Endodermal cell (in vitro differentiated cells): Measurements from ENCODE around the gene POTEF. TPM values are rescaled to one million over a fixed set of nuclear protein-coding genes. Genes with fewer than 3 reads are reported as not detected.
"Not testable (repeated sequence)": the region's sequence is repeated elsewhere in the genome, so short reads cannot be mapped to it uniquely, and the experiment has no call there.

Experiments
- DNase-seq: peaks from one replicate; pipeline ENCODE4 v3.0.0-alpha.2; 2017
- H3K27ac ChIP-seq: 2 replicates; pipeline ENCODE4 v1.5.1; 2013; ENCODE audit warnings: mild to moderate bottlenecking, low read depth, low read length, moderate library complexity
- H3K27me3 ChIP-seq: 2 replicates; pipeline ENCODE4 v1.6.1; 2013; ENCODE audit warnings: mild to moderate bottlenecking, low read length, moderate library complexity; ENCODE audit not compliant: insufficient read depth, control insufficient read depth, poor library complexity, severe bottlenecking
- H3K36me3 ChIP-seq: 2 replicates; pipeline ENCODE4 v1.7.0; 2013; ENCODE audit warnings: mild to moderate bottlenecking, low read length, moderate library complexity; ENCODE audit not compliant: control insufficient read depth, insufficient read depth
- H3K4me1 ChIP-seq: one replicate; pipeline ENCODE4 v1.7.0; 2013; ENCODE audit warnings: low read length; ENCODE audit not compliant: control insufficient read depth, insufficient read depth
- H3K4me3 ChIP-seq: 2 replicates; pipeline ENCODE4 v1.5.1; 2013; ENCODE audit warnings: mild to moderate bottlenecking, low read length, moderate library complexity
- H3K9ac ChIP-seq: 2 replicates; pipeline ENCODE4 v1.6.1; 2013; ENCODE audit warnings: mild to moderate bottlenecking, low read length, moderate library complexity; ENCODE audit not compliant: poor library complexity, severe bottlenecking; ENCODE audit errors: extremely low read depth
- H3K9me3 ChIP-seq: 2 replicates; pipeline ENCODE4 v1.6.1; 2013; ENCODE audit warnings: mild to moderate bottlenecking, low read length, moderate library complexity; ENCODE audit not compliant: control insufficient read depth
- H3K27ac Mint-ChIP-seq: 2 replicates; pipeline ENCODE4 v1.8.0; 2020; ENCODE audit warnings: mixed read lengths
- H3K27me3 Mint-ChIP-seq: 2 replicates; pipeline ENCODE4 v1.8.0; 2021; ENCODE audit warnings: mild to moderate bottlenecking, mixed read lengths; ENCODE audit not compliant: insufficient read depth
- H3K36me3 Mint-ChIP-seq: 2 replicates; pipeline ENCODE4 v1.8.0; 2020; ENCODE audit warnings: low read depth, mixed read lengths
- H3K4me1 Mint-ChIP-seq: 2 replicates; pipeline ENCODE4 v1.8.0; 2020; ENCODE audit warnings: mixed read lengths
- H3K4me3 Mint-ChIP-seq: 2 replicates; pipeline ENCODE4 v1.8.0; 2020; ENCODE audit warnings: mild to moderate bottlenecking, moderate library complexity, mixed read lengths
- H3K9me3 Mint-ChIP-seq: 2 replicates; pipeline ENCODE4 v1.8.0; 2020; ENCODE audit warnings: mild to moderate bottlenecking, mixed read lengths
- WGBS, 2 experiments: methylation state at CpG; one replicate each; pipeline versions ENCODE4 v1.1.5 to v1.1.7; 2013; ENCODE audit warnings: missing lambda C conversion rate in 2 of 2, mixed read lengths in 1 of 2; ENCODE audit not compliant: insufficient coverage in 1 of 2, insufficient read length in 1 of 2; 5-methylcytosine and 5-hydroxymethylcytosine counted together
- total RNA-seq, 2 donors: library from RNA; stranded (reverse); fragmentation: NEBNext Ultra II Directional in 1 of 2; extraction: Animal tissue kit (Norgen Biotek cat#: 25700) in 1 of 2; gene quantifications; 2 replicates in 1 of 2; 3 replicates in 1 of 2; pipeline ENCODE4 v1.2.1, GENCODE V29; 2021
- TF ChIP-seq, protein P1 (sequence below): fragments of 200-600 bp; sonication (generic); conservative IDR thresholded peaks from 2 replicates; pipeline ENCODE4 v1.5.0; 2021; ENCODE audit warnings: antibody characterized with exemption, mild to moderate bottlenecking

Gene POTEF
- total RNA-seq, 2 donors from 2014 or later = 0.18 to 12.7 TPM

DNA sequence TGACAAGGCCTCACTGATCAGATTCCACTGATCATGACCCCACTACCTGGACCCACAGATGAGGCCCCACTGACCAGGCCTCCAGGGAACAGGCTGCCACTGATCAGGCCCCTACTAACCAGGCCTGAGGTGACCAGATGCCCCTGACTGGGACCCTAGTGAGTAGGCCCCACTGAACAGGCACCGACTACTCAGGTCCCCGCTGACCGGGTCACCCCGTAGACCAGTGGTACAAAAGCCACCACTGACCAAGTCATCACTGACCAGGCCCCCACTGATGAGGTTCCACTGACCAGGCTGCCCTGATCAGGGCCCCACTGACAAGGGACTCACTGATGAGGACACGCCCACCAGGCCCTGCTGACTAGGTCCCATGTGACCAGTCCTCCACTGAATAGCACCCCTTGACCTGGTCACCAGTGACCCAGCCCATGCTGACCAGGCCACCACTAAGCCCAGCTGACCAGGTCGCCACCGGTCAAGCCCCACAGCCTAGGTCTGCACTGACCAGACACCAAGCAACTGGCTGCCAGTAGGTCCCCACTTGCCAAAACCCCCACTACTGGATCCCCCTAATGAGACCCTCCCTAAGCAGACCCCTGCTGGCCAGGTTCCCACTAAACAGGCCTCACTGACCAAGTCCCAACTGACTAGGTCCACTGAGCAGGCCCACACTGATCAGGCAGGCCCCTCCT lies 75.7 kb downstream of the POTEF start:
- H3K4me1 Mint-ChIP-seq, H3K9ac ChIP-seq, H3K27me3 Mint-ChIP-seq, H3K36me3 ChIP-seq, H3K36me3 Mint-ChIP-seq, H3K4me3 Mint-ChIP-seq, H3K27me3 ChIP-seq, DNase-seq, H3K27ac ChIP-seq, H3K9me3 Mint-ChIP-seq, H3K27ac Mint-ChIP-seq, H3K9me3 ChIP-seq, H3K4me1 ChIP-seq, H3K4me3 ChIP-seq: not testable (repeated sequence)
- WGBS, 2 experiments = 82% methylated on average over 3 of the region's 7 CpGs; no CpG with 5 or more reads in 1 of the 2 experiments

DNA sequence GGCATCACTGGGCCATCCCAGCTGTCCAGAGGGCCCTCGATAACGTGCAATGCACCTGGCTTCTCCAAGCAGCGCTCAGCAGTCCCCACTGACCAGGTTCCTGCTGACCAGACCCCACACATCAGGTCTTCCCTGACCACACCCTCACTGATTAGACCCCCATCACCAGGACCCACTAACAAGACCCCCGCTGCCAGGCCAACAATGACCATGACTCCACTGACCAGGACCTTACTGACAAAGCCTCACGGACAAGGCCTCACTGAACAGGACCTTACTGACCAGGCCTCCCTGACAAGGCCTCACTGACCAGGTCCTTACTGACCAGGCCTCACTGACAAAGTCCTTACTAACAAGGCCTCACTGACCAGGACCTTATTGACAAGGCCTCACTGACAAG lies 76.6 kb downstream of the POTEF start:
- not testable (repeated sequence) for H3K4me1 ChIP-seq, H3K27ac ChIP-seq, H3K27me3 ChIP-seq, H3K9me3 ChIP-seq, H3K9ac ChIP-seq, H3K4me3 Mint-ChIP-seq, H3K27me3 Mint-ChIP-seq, H3K36me3 ChIP-seq, H3K4me1 Mint-ChIP-seq, H3K36me3 Mint-ChIP-seq, H3K27ac Mint-ChIP-seq, H3K4me3 ChIP-seq, DNase-seq, H3K9me3 Mint-ChIP-seq
- 94% methylated on average over 3 of the region's 5 CpGs; no CpG with 5 or more reads in 1 of the 2 experiments for WGBS, 2 experiments

DNA sequence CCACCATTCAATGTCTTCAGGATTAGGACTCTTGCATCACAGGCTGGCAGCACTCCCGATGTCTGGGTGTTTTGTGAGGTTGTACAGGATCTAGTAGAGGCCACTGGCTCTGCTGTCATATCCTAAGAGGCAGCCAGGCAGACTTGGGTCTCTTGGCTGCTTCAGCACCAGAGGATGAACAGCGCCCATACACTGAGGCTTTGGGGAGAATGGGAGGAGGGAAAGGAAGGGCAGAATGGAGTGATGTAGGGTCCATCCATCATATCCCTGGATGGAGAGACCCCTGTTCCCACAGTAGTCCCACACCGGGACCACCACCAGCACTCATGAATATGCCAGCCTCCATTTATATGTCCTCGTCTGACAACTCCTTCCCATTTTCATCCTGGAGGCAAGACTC lies 80.6 kb downstream of the POTEF start:
- not testable (repeated sequence) for H3K36me3 Mint-ChIP-seq, H3K27me3 Mint-ChIP-seq, H3K27ac ChIP-seq, DNase-seq, H3K4me3 Mint-ChIP-seq, H3K9me3 ChIP-seq, H3K9me3 Mint-ChIP-seq, H3K9ac ChIP-seq, H3K4me3 ChIP-seq, H3K4me1 Mint-ChIP-seq, H3K4me1 ChIP-seq, H3K36me3 ChIP-seq, H3K27ac Mint-ChIP-seq, H3K27me3 ChIP-seq
- 78% methylated on average over 1 of the region's 4 CpGs; no CpG with 5 or more reads in 1 of the 2 experiments for WGBS, 2 experiments

DNA sequence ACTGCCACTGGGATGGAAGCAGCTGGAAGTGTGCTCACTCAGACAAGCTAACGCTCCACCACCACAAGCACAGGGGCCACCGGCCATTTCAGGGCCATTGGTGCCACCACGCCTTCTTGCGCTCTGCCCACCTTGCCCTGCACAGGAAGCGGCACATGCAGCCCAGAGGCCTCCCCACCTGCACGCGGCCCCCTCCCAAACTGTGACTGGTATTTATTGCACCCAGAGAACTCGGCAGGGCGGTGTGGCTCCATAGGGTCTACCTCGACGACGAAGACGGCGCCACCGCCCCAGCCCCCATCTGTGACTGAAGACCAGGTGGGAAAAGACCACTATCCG lies 90.8 kb downstream of the POTEF start:
- not testable (repeated sequence) for H3K27me3 Mint-ChIP-seq, H3K36me3 ChIP-seq, H3K4me3 ChIP-seq

DNA sequence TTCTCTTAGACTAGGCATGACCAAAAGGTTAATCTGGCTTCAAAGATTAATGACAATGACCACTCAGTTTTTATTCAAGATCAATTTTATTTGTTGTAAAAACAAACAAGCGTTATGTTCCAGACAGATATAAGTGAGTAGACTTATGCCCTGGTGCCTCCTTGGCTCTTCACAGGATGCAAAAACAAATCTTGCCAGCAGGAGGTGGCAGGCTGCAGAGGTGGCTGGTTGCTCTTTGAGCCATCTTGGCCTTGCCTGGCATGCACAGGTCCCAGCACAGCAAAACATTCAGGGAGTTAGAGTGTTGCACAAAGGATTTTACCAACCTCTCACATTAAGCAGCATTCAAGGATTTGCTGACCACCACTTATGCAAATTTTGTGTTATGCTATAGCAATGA lies 103.1 kb downstream of the POTEF start:
- peak; percentile 77 for DNase-seq
- not testable (repeated sequence) for H3K36me3 Mint-ChIP-seq, H3K9me3 Mint-ChIP-seq, H3K9me3 ChIP-seq, H3K4me1 Mint-ChIP-seq, H3K27me3 ChIP-seq, H3K27ac Mint-ChIP-seq, H3K27ac ChIP-seq, H3K4me1 ChIP-seq, H3K4me3 ChIP-seq, H3K9ac ChIP-seq, H3K27me3 Mint-ChIP-seq, H3K36me3 ChIP-seq, H3K4me3 Mint-ChIP-seq
- 80 to 97% methylated on average over 1 of the region's 1 CpG for WGBS, 2 experiments
- TF ChIP-seq, protein P1, sequence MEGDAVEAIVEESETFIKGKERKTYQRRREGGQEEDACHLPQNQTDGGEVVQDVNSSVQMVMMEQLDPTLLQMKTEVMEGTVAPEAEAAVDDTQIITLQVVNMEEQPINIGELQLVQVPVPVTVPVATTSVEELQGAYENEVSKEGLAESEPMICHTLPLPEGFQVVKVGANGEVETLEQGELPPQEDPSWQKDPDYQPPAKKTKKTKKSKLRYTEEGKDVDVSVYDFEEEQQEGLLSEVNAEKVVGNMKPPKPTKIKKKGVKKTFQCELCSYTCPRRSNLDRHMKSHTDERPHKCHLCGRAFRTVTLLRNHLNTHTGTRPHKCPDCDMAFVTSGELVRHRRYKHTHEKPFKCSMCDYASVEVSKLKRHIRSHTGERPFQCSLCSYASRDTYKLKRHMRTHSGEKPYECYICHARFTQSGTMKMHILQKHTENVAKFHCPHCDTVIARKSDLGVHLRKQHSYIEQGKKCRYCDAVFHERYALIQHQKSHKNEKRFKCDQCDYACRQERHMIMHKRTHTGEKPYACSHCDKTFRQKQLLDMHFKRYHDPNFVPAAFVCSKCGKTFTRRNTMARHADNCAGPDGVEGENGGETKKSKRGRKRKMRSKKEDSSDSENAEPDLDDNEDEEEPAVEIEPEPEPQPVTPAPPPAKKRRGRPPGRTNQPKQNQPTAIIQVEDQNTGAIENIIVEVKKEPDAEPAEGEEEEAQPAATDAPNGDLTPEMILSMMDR = peak; percentile 47

More for the DNA sequence above, 90.8 kb downstream of the POTEF start:
- H3K4me1 ChIP-seq, H3K27ac Mint-ChIP-seq, H3K9me3 Mint-ChIP-seq, H3K4me1 Mint-ChIP-seq, H3K27ac ChIP-seq, H3K36me3 Mint-ChIP-seq, H3K27me3 ChIP-seq, DNase-seq, H3K9me3 ChIP-seq, H3K9ac ChIP-seq, H3K4me3 Mint-ChIP-seq: not testable (repeated sequence)
- no CpG with 5 or more reads among the region's 16 CpGs for WGBS, 2 experiments
